SK-N-SH treated with all-trans-retinoic acid at 6 μM for 48 hours (cell line): ENCODE measurements around the gene UBQLN4.
A peak's percentile ranks its signal among the peaks of the same experiment; 100 is the strongest.

ENCODE experiments used
- ATAC-seq: fragments of 200-7000 bp; cut with Tn5 transposase; 3 replicates; pipeline ENCODE4 v1.9.1; 2020; ENCODE audit warnings: mild to moderate bottlenecking, moderate library complexity
- ARNTL ChIP-seq: fragments of 450-650 bp; formaldehyde crosslinking; IDR thresholded peaks from 2 replicates; pipeline ENCODE4 v1.5.0; 2020; ENCODE audit warnings: low read depth, mild to moderate bottlenecking, moderate library complexity, borderline replicate concordance
- BACH2 ChIP-seq: fragments of 250-450 bp; sonication (Bioruptor Pico); IDR thresholded peaks from 2 replicates; pipeline ENCODE4 v1.9.0; 2021; ENCODE audit warnings: mild to moderate bottlenecking, borderline replicate concordance
- CREB5 ChIP-seq: fragments of 250-450 bp; sonication (Bioruptor Pico); IDR thresholded peaks from 2 replicates; pipeline ENCODE4 v1.5.1; 2020; ENCODE audit warnings: low read depth, mild to moderate bottlenecking, moderate library complexity
- CSDC2 ChIP-seq: fragments of 250-450 bp; sonication (Bioruptor Pico); IDR thresholded peaks from 2 replicates; pipeline ENCODE4 v1.5.0; 2020; ENCODE audit warnings: mild to moderate bottlenecking, moderate library complexity
- CSRNP3 ChIP-seq: fragments of 250-450 bp; sonication (Bioruptor Pico); IDR thresholded peaks from 2 replicates; pipeline ENCODE4 v1.5.1; 2021; ENCODE audit warnings: mild to moderate bottlenecking, moderate library complexity
- GLIS3 ChIP-seq: fragments of 250-450 bp; sonication (Bioruptor Pico); IDR thresholded peaks from 2 replicates; pipeline ENCODE4 v1.5.0; 2020; ENCODE audit warnings: mild to moderate bottlenecking, moderate library complexity
- ISL1 ChIP-seq: fragments of 250-450 bp; sonication (Bioruptor Pico); IDR thresholded peaks from 2 replicates; pipeline ENCODE4 v2.1.2; 2022; ENCODE audit warnings: mild to moderate bottlenecking, moderate library complexity
- OSR1 ChIP-seq: fragments of 250-450 bp; sonication (Bioruptor Pico); IDR thresholded peaks from 2 replicates; pipeline ENCODE4 v1.8.0; 2022; ENCODE audit warnings: moderate library complexity, mild to moderate bottlenecking, inconsistent platforms
- PATZ1 ChIP-seq: fragments of 250-450 bp; sonication (Bioruptor Pico); IDR thresholded peaks from 2 replicates; pipeline ENCODE4 v1.8.0; 2020; ENCODE audit warnings: mild to moderate bottlenecking, moderate library complexity, borderline replicate concordance
- POU6F1 ChIP-seq: fragments of 250-450 bp; sonication (Bioruptor Pico); IDR thresholded peaks from 2 replicates; pipeline ENCODE4 v1.8.0; 2021; ENCODE audit warnings: low read depth, mild to moderate bottlenecking, moderate library complexity, borderline replicate concordance
- RARB ChIP-seq: fragments of 250-450 bp; sonication (Bioruptor Pico); IDR thresholded peaks from 2 replicates; pipeline ENCODE4 v1.8.0; 2021; ENCODE audit warnings: mild to moderate bottlenecking, moderate library complexity
- SNAI2 ChIP-seq: fragments of 250-450 bp; sonication (Bioruptor Pico); IDR thresholded peaks from 2 replicates; pipeline ENCODE4 v1.5.0; 2020; ENCODE audit warnings: mild to moderate bottlenecking, moderate library complexity
- TCF4 ChIP-seq: fragments of 250-450 bp; sonication (Bioruptor Pico); IDR thresholded peaks from 2 replicates; pipeline ENCODE4 v1.8.0; 2021; ENCODE audit warnings: mild to moderate bottlenecking, moderate library complexity, borderline replicate concordance
- TOX ChIP-seq: fragments of 250-450 bp; sonication (Bioruptor Pico); IDR thresholded peaks from 2 replicates; pipeline ENCODE4 v1.8.0; 2021; ENCODE audit warnings: mild to moderate bottlenecking, moderate library complexity, borderline replicate concordance
- TSHZ2 ChIP-seq: fragments of 250-450 bp; sonication (Bioruptor Pico); IDR thresholded peaks from 2 replicates; pipeline ENCODE4 v1.5.0; 2020; ENCODE audit warnings: mild to moderate bottlenecking, moderate library complexity
- ZFP3 ChIP-seq: fragments of 250-450 bp; sonication (Bioruptor Pico); IDR thresholded peaks from 2 replicates; pipeline ENCODE4 v1.5.0; 2020; ENCODE audit warnings: mild to moderate bottlenecking, moderate library complexity
- ZNF565 ChIP-seq: fragments of 450-650 bp; formaldehyde crosslinking; conservative IDR thresholded peaks from 2 replicates; pipeline ENCODE4 v1.5.0; 2020; ENCODE audit warnings: low read depth, mild to moderate bottlenecking, moderate library complexity
- ZNF70 ChIP-seq: fragments of 450-650 bp; formaldehyde crosslinking; IDR thresholded peaks from 2 replicates; pipeline ENCODE4 v1.5.0; 2020; ENCODE audit warnings: mild to moderate bottlenecking, moderate library complexity
- ZNF8 ChIP-seq: fragments of 450-650 bp; formaldehyde crosslinking; IDR thresholded peaks from 2 replicates; pipeline ENCODE4 v1.5.0; 2020; ENCODE audit warnings: mild to moderate bottlenecking, moderate library complexity

The UBQLN4 gene

GRCh38 chr1:156065212-156065611 lies 11.6 kb upstream of the UBQLN4 start:
- ATAC-seq: no peak
- no peak for TF ChIP-seq CREB5 (CRISPR knock-in tag)
- TF ChIP-seq CSDC2 (CRISPR knock-in tag): no peak
- no peak for TF ChIP-seq GLIS3 (CRISPR knock-in tag)
- TF ChIP-seq TSHZ2 (CRISPR knock-in tag): no peak
- no peak for TF ChIP-seq ZNF8 (CRISPR knock-in tag)
- no peak for TF ChIP-seq ZFP3 (CRISPR knock-in tag)

- TF ChIP-seq PATZ1 (CRISPR knock-in tag) (no peak), CSRNP3 (CRISPR knock-in tag) (no peak)
- no peak for ATAC-seq
Observed at GRCh38 chr1:156064615-156065014, 11.0 kb upstream of the UBQLN4 start.

- ATAC-seq: no peak
- TF ChIP-seq TCF4 (CRISPR knock-in tag): no peak
Observed at GRCh38 chr1:156063997-156064285, 10.3 kb upstream of the UBQLN4 start.

GRCh38 chr1:156062189-156062588 lies 8.6 kb upstream of the UBQLN4 start:
- ATAC-seq: peak; percentile 63
- TF ChIP-seq ZFP3 (CRISPR knock-in tag) (no peak), CREB5 (CRISPR knock-in tag) (no peak), TOX (CRISPR knock-in tag) (no peak), CSDC2 (CRISPR knock-in tag) (no peak), PATZ1 (CRISPR knock-in tag) (no peak), ARNTL (no peak), TSHZ2 (CRISPR knock-in tag) (no peak), OSR1 (CRISPR knock-in tag) (no peak), GLIS3 (CRISPR knock-in tag) (no peak), ZNF70 (CRISPR knock-in tag) (no peak), BACH2 (CRISPR knock-in tag) (no peak), ZNF565 (no peak), RARB (CRISPR knock-in tag) (no peak), POU6F1 (no peak), SNAI2 (CRISPR knock-in tag) (no peak), ISL1 (CRISPR knock-in tag) (no peak)
